ENCODE measurements around the gene LTBP3.
A peak's percentile ranks its signal among the peaks of the same experiment; 100 is the strongest.
"Not testable (repeated sequence)": the region's sequence is repeated elsewhere in the genome, so short reads cannot be mapped to it uniquely, and the experiment has no call there.

Gene LTBP3

GRCh38 chr11:65535102-65535501, 23.1 kb downstream of the LTBP3 start:
- no peak for DNase-seq

GRCh38 chr11:65532388-65533064, 25.6 kb downstream of the LTBP3 start:
- DNase-seq, result no peak

- no peak for DNase-seq
Measured at GRCh38 chr11:65530157-65530496, 28.0 kb downstream of the LTBP3 start.

GRCh38 chr11:65529475-65530156, 28.5 kb downstream of the LTBP3 start:
- no peak for DNase-seq

- DNase-seq, result no peak
Measured at GRCh38 chr11:65528819-65529350, 29.3 kb downstream of the LTBP3 start.

GRCh38 chr11:65526744-65527143, 31.4 kb downstream of the LTBP3 start:
- DNase-seq, result no peak

- no peak for DNase-seq
Measured at GRCh38 chr11:65525546-65526480, 32.3 kb downstream of the LTBP3 start.

- DNase-seq, result peak; percentile 78 to 84
Measured at GRCh38 chr11:65524741-65525545, 33.2 kb downstream of the LTBP3 start, which contains the start of gene SCYL1. SCYL1 (plus strand) TSS chr11:65525083; CDS start chr11:65525154, 71 bp downstream.

- no peak for DNase-seq
Measured at GRCh38 chr11:65524014-65524740, 34.0 kb downstream of the LTBP3 start.

GRCh38 chr11:65523631-65523968, 34.6 kb downstream of the LTBP3 start:
- not testable (repeated sequence) for DNase-seq

- DNase-seq, result not testable (repeated sequence)
Measured at GRCh38 chr11:65522718-65523630, 35.2 kb downstream of the LTBP3 start.

GRCh38 chr11:65521777-65522521, 36.2 kb downstream of the LTBP3 start:
- DNase-seq, result not testable (repeated sequence)

- not testable (repeated sequence) for DNase-seq
Measured at GRCh38 chr11:65518941-65519549, 39.1 kb downstream of the LTBP3 start.

- no peak for DNase-seq
Measured at GRCh38 chr11:65516135-65516968, 41.8 kb downstream of the LTBP3 start.

- DNase-seq, result not testable (repeated sequence)
Measured at GRCh38 chr11:65512311-65512710, 45.8 kb downstream of the LTBP3 start.

GRCh38 chr11:65506772-65507505, 51.2 kb downstream of the LTBP3 start:
- peak in 1 of 2 donors; percentile 76 for DNase-seq

- no peak for DNase-seq
Measured at GRCh38 chr11:65506290-65506771, 51.8 kb downstream of the LTBP3 start.
